Measurements from ENCODE around the gene STRA6. TPM values are rescaled to one million over a fixed set of nuclear protein-coding genes. Genes with fewer than 3 reads are reported as not detected.
A peak's percentile ranks its signal among the peaks of the same experiment; 100 is the strongest.

The STRA6 gene
- total and polyA plus RNA-seq, 2 of the 8 experiments (the other 6 are each of a cell fraction or from before 2014, with no cell fraction given), result 9.3 to 14.5 TPM

- no peaks in the 10 kb centered on the region for H3K36me3 ChIP-seq (ENCODE audit: control insufficient read depth in 2 of 4, insufficient read depth in 4 of 4, low read length in 3 of 4)
- H3K23ac ChIP-seq (ENCODE audit: insufficient read length), result no peak overlapping the region
- no peak overlapping the region; a peak in 1 of 4 replicates for H3K4me2 ChIP-seq (ENCODE audit: insufficient read depth in 1 of 2, low read depth in 2 of 2, low read length in 2 of 2)
- H4K5ac ChIP-seq (ENCODE audit: insufficient read length, low read depth, low read length), result no peak overlapping the region
- H3K27ac ChIP-seq (ENCODE audit: low read depth, low read length), result no peak overlapping the region
- 81% methylated on average over 7 of the region's 7 CpGs; no CpG with 5 or more reads in 1 of the 2 experiments for WGBS, 2 experiments (ENCODE audit: extremely low coverage in 1 of 2, insufficient coverage in 1 of 2, insufficient read length in 1 of 2, insufficient replicate concordance in 2 of 2, low coverage in 1 of 2, low lambda C conversion rate in 2 of 2, missing lambda C conversion rate in 1 of 2)
- no peak overlapping the region; the same call in 1 of the 2 replicates for H3K18ac ChIP-seq (ENCODE audit: extremely low read depth, low read length)
- no peak overlapping the region for H3K4ac ChIP-seq (replicated peaks; ENCODE audit: insufficient read length, low read depth, low read length)
- no peak overlapping the region for H2BK5ac ChIP-seq (ENCODE audit: low read depth, low read length)
- H3K9ac ChIP-seq (replicated peaks in 1 of 4; ENCODE audit: extremely low read depth in 1 of 4, low read depth in 3 of 4, low read length in 3 of 4), result no peak overlapping the region
- DNase-seq (ENCODE audit: low read depth in 1 of 2, low spot score in 2 of 2) (no peak), FAIRE-seq (no peak)
- H2AK5ac ChIP-seq (ENCODE audit: low read depth, low read length), result 0 out of 2 replicates have a peak overlapping the region, but pooled peaks have one; percentile 28
- no peak overlapping the region for H3K56ac ChIP-seq (replicated peaks; ENCODE audit: insufficient read length, low read depth, low read length)
- no peaks in the 10 kb centered on the region for H3K79me1 ChIP-seq (ENCODE audit: low read depth, low read length)
- CTCF ChIA-PET (ENCODE audit: partially characterized antibody), result interaction anchor here (0.8 to 5.2 kb wide), 13 partner anchors 10 to 189 kb away, joined by 3 to 24 read pairs (median 4); partner anchors contain the start of gene STRA6
- H2BK12ac ChIP-seq (ENCODE audit: low read depth, low read length), result peak overlapping the region; percentile 53; the same call in 1 of the 2 replicates
- peaks cover 4% of the 10 kb centered on the region; the same call in 1 of the 2 replicates for H3K23me2 ChIP-seq (ENCODE audit: low read depth, low read length)
- POLR2A ChIA-PET (ENCODE audit: partially characterized antibody), result interaction anchor here (1.9 kb wide), 1 partner anchor 27 kb away, joined by 6 read pairs; no protein-coding TSS in a partner anchor
- no peak overlapping the region for H2AFZ ChIP-seq (ENCODE audit: low read length)
- no peaks in the 10 kb centered on the region for H3K79me2 ChIP-seq (ENCODE audit: control insufficient read depth in 1 of 2, insufficient read depth in 2 of 2, low read length in 2 of 2)
- H3K9me3 ChIP-seq (ENCODE audit: insufficient read depth in 2 of 2, low read depth in 1 of 2, low read length in 1 of 2), result no peaks in the 10 kb centered on the region
- no peak overlapping the region for H3K14ac ChIP-seq (ENCODE audit: insufficient read length)
- no peak overlapping the region; the same call in 1 of the 2 replicates for H2BK20ac ChIP-seq (ENCODE audit: low read length)
- no peak overlapping the region for H4K8ac ChIP-seq (ENCODE audit: extremely low read depth, insufficient read depth, low read length)
- H3K4me1 ChIP-seq (replicated peaks in 1 of 4; ENCODE audit: control insufficient read depth in 3 of 4, insufficient read depth in 4 of 4, low read length in 3 of 4), result peaks cover 0 to 28% (median 21%) of the 10 kb centered on the region in 4 experiments; a peak in 6 of 7 replicates
- no peaks in the 10 kb centered on the region for H4K20me1 ChIP-seq (replicated peaks in 1 of 2; ENCODE audit: control insufficient read depth in 1 of 2, insufficient read depth in 2 of 2, low read length in 2 of 2)
- no peak overlapping the region for H2BK120ac ChIP-seq (replicated peaks; ENCODE audit: low read depth, low read length)
- H3K27me3 ChIP-seq (replicated peaks in 1 of 4; ENCODE audit: control insufficient read depth in 3 of 4, extremely low read depth in 1 of 4, insufficient read depth in 3 of 4, low read length in 3 of 4), result peaks cover 0 to 7% (median 2%) of the 10 kb centered on the region in 4 experiments; a peak in 3 of 7 replicates
- peak overlapping the region; percentile 67 for H4K91ac ChIP-seq (replicated peaks; ENCODE audit: insufficient read length, low read length)
- peak overlapping the region; percentile 65; the same call in 1 of the 2 replicates for H2BK15ac ChIP-seq (ENCODE audit: low read length)
- no peak overlapping the region for H3K4me3 ChIP-seq (ENCODE audit: extremely low read depth in 1 of 4, insufficient read depth in 2 of 4, low read depth in 3 of 4, low read length in 4 of 4)
- TF ChIP-seq SP1 (IDR thresholded peaks at IDR 0.05; ENCODE audit: low read depth, low read length), result no peak
- TF ChIP-seq JUND (IDR thresholded peaks at IDR 0.05; ENCODE audit: low read length), result no peak
- no peak for TF ChIP-seq SP2 (IDR thresholded peaks at IDR 0.05; ENCODE audit: low read length)
- no peak for TF ChIP-seq TAF7 (optimal IDR thresholded peaks at IDR 0.05; ENCODE audit: borderline replicate concordance, low read depth, low read length)
- no peak for TF ChIP-seq JUN (IDR thresholded peaks at IDR 0.05; ENCODE audit: low read depth, low read length)
- no peak for TF ChIP-seq PHF8 (conservative IDR thresholded peaks at IDR 0.05; ENCODE audit: low read depth, low read length)
- TF ChIP-seq, protein P1, sequence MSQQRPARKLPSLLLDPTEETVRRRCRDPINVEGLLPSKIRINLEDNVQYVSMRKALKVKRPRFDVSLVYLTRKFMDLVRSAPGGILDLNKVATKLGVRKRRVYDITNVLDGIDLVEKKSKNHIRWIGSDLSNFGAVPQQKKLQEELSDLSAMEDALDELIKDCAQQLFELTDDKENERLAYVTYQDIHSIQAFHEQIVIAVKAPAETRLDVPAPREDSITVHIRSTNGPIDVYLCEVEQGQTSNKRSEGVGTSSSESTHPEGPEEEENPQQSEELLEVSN (IDR thresholded peaks at IDR 0.05), result no peak
- TF ChIP-seq RAD21 (IDR thresholded peaks at IDR 0.05 in 1 of 2, conservative IDR thresholded peaks at IDR 0.05 in 1 of 2; ENCODE audit: low read depth in 2 of 2, low read length in 2 of 2), result no peak
- TF ChIP-seq HDAC2 (IDR thresholded peaks at IDR 0.05; ENCODE audit: borderline replicate concordance in 1 of 2, low read depth in 2 of 2, low read length in 2 of 2), result no peak
- no peak for TF ChIP-seq GTF2F1 (IDR thresholded peaks at IDR 0.05; ENCODE audit: borderline replicate concordance, low read depth, low read length)
- TF ChIP-seq SIRT6 (IDR thresholded peaks at IDR 0.05; ENCODE audit: low read length), result no peak
- TF ChIP-seq SAP30 (IDR thresholded peaks at IDR 0.05; ENCODE audit: insufficient read depth, insufficient replicate concordance, low read length), result no peak
Observed at GRCh38 chr15:74243431-74243830, 40.8 kb upstream of the STRA6 start.

All from H1 (cell line).